B cell (primary cell): ENCODE results near the gene HYOU1. TPM values are rescaled to one million over a fixed set of nuclear protein-coding genes. Genes with fewer than 3 reads are reported as not detected.

Experiments
- ATAC-seq: fragments of 200-7000 bp; cut with Tn5 transposase; one replicate; pipeline ENCODE4 v1.10.0; 2021; ENCODE audit warnings: low read depth, mild to moderate bottlenecking, moderate number of reproducible peaks, moderate library complexity
- CTCF ChIA-PET: fragments of 350-600 bp; sonication (Branson Sonifier 250); formaldehyde crosslinking; loops from one replicate; lab custom pipeline; 2021; ENCODE audit warnings: antibody characterized with exemption, inconsistent platforms; lab: Charles Lee
- POLR2A ChIA-PET: fragments of 350-600 bp; sonication (Branson Sonifier 250); formaldehyde crosslinking; loops from one replicate; lab custom pipeline; 2021; ENCODE audit warnings: antibody characterized with exemption; lab: Charles Lee
- DNase-seq: peaks from one replicate; pipeline ENCODE4 v3.0.0; 2013
- H2AFZ ChIP-seq: 2 replicates; pipeline ENCODE4 v1.6.1; 2012; ENCODE audit warnings: mild to moderate bottlenecking, low read depth, low read length; ENCODE audit not compliant: insufficient read depth, poor library complexity, severe bottlenecking
- H3K27ac ChIP-seq, 2 donors: 1 replicate in 1 of 2; 2 replicates in 1 of 2; pipeline ENCODE4 v1.5.1; 2012 to 2013; ENCODE audit warnings: low read length in 2 of 2, mild to moderate bottlenecking in 2 of 2, moderate library complexity in 1 of 2
- H3K27me3 ChIP-seq, 4 experiments: fragments of 200-600 bp in 1 of 4; sonication (generic) in 1 of 4; replicated peaks in 1 of 4; 1 replicate in 2 of 4; 2 replicates in 2 of 4; pipeline versions ENCODE4 v1.6.1 to v1.7.0; 2013 to 2016; ENCODE audit warnings: low read length in 3 of 4, mild to moderate bottlenecking in 2 of 4, mixed read lengths in 1 of 4, moderate library complexity in 1 of 4; ENCODE audit not compliant: insufficient read depth in 4 of 4, control insufficient read depth in 3 of 4; ENCODE audit errors: control extremely low read depth in 1 of 4
- H3K36me3 ChIP-seq, 2 experiments: replicated peaks in 1 of 2; 1 replicate in 1 of 2; 2 replicates in 1 of 2; pipeline versions ENCODE4 v1.6.1 to v1.7.1; 2013; ENCODE audit warnings: low read length in 1 of 2; ENCODE audit not compliant: insufficient read depth in 2 of 2, control insufficient read depth in 1 of 2; ENCODE audit errors: control extremely low read depth in 1 of 2, extremely low read depth in 1 of 2
- H3K4me1 ChIP-seq, 2 donors: fragments of 200-600 bp in 1 of 2; sonication (generic) in 1 of 2; 1 replicate in 1 of 2; 2 replicates in 1 of 2; pipeline versions ENCODE4 v1.5.1 to v1.6.1; 2013 to 2017; ENCODE audit warnings: low read length in 2 of 2; ENCODE audit not compliant: control insufficient read depth in 2 of 2, insufficient read depth in 2 of 2
- H3K4me2 ChIP-seq: replicated peaks from 2 replicates; pipeline ENCODE3; 2012; ENCODE audit warnings: mild to moderate bottlenecking, low read depth, low read length; ENCODE audit not compliant: poor library complexity, severe bottlenecking
- H3K4me3 ChIP-seq, 5 experiments: fragments of 200-600 bp in 1 of 5; sonication (generic) in 1 of 5; 1 replicate in 3 of 5; 2 replicates in 2 of 5; pipeline versions ENCODE4 v1.5.1 to v1.7.0; 2011 to 2016; ENCODE audit warnings: low read length in 4 of 5, mild to moderate bottlenecking in 4 of 5, low read depth in 2 of 5, control low read depth in 1 of 5, moderate library complexity in 1 of 5; ENCODE audit not compliant: insufficient read depth in 1 of 5; ENCODE audit errors: control extremely low read depth in 1 of 5, extremely low read depth in 1 of 5
- H3K79me2 ChIP-seq: fragments of 200-600 bp; sonication (generic); one replicate; pipeline ENCODE4 v1.6.0; 2016; ENCODE audit warnings: low read length; ENCODE audit not compliant: control insufficient read depth, insufficient read depth
- H3K9ac ChIP-seq: fragments of 200-600 bp; sonication (generic); 2 replicates; pipeline ENCODE4 v1.6.1; 2017; ENCODE audit warnings: mild to moderate bottlenecking, low read length, moderate library complexity
- H3K9me3 ChIP-seq, 3 donors: one replicate each; pipeline versions ENCODE4 v1.6.1 to v1.7.1; 2013; ENCODE audit warnings: low read length in 2 of 3; ENCODE audit not compliant: control insufficient read depth in 2 of 3, insufficient read depth in 1 of 3; ENCODE audit errors: control extremely low read depth in 1 of 3
- H4K20me1 ChIP-seq: 2 replicates; pipeline ENCODE4 v1.6.0; 2012; ENCODE audit warnings: mild to moderate bottlenecking, low read length; ENCODE audit not compliant: insufficient read depth, control insufficient read depth, poor library complexity, severe bottlenecking
- H3K27ac Mint-ChIP-seq: one replicate; pipeline ENCODE4 v1.8.0; 2021; ENCODE audit warnings: mixed read lengths
- H3K27me3 Mint-ChIP-seq: one replicate; pipeline ENCODE4 v1.8.0; 2021; ENCODE audit warnings: mixed read lengths
- H3K4me1 Mint-ChIP-seq: one replicate; pipeline ENCODE4 v1.8.0; 2021; ENCODE audit warnings: mixed read lengths
- H3K4me3 Mint-ChIP-seq: one replicate; pipeline ENCODE4 v1.8.0; 2021; ENCODE audit warnings: mixed read lengths
- H3K9me3 Mint-ChIP-seq: one replicate; pipeline ENCODE4 v1.8.0; 2022; ENCODE audit warnings: mixed read lengths; ENCODE audit not compliant: insufficient read depth
- CTCF ChIP-seq: fragments of 200-600 bp; IDR thresholded peaks from one replicate; pipeline ENCODE4 v1.8.0; 2022; ENCODE audit warnings: antibody characterized with exemption, mild to moderate bottlenecking
- EZH2 ChIP-seq: IDR thresholded peaks from 2 replicates; pipeline ENCODE4 v1.6.1; 2012; ENCODE audit warnings: borderline replicate concordance, low read depth, mild to moderate bottlenecking, moderate library complexity, low read length; ENCODE audit not compliant: insufficient read depth, poor library complexity, severe bottlenecking
- WGBS: methylation state at CpG from one replicate; pipeline ENCODE4 v1.1.5; 2013; ENCODE audit warnings: missing lambda C conversion rate; ENCODE audit not compliant: insufficient coverage; 5-methylcytosine and 5-hydroxymethylcytosine counted together
- intact Hi-C: fragments of 100-400 bp; cut with micrococcal nuclease; formaldehyde crosslinking; loops from one replicate; pipeline ENCODE4 v1.10.0; 2022
- polyA plus RNA-seq: library from polyadenylated mRNA; depleted of rRNA; stranded (reverse); fragments of >200 nt; gene quantifications from 2 replicates; pipeline ENCODE4 v1.2.3, GENCODE V29; 2012
- total RNA-seq, 2 donors: library from RNA; stranded (reverse); fragments of 120-200 nt in 1 of 2; gene quantifications; 1 replicate in 1 of 2; 2 replicates in 1 of 2; pipeline versions ENCODE4 v1.2.3 to v1.2.4, GENCODE V29; 2013 to 2022

Gene HYOU1
- total and polyA plus RNA-seq, 2 donors (not counting 1 experiment from before 2014, with no cell fraction given), result 38.5 to 48.7 TPM

DNA sequence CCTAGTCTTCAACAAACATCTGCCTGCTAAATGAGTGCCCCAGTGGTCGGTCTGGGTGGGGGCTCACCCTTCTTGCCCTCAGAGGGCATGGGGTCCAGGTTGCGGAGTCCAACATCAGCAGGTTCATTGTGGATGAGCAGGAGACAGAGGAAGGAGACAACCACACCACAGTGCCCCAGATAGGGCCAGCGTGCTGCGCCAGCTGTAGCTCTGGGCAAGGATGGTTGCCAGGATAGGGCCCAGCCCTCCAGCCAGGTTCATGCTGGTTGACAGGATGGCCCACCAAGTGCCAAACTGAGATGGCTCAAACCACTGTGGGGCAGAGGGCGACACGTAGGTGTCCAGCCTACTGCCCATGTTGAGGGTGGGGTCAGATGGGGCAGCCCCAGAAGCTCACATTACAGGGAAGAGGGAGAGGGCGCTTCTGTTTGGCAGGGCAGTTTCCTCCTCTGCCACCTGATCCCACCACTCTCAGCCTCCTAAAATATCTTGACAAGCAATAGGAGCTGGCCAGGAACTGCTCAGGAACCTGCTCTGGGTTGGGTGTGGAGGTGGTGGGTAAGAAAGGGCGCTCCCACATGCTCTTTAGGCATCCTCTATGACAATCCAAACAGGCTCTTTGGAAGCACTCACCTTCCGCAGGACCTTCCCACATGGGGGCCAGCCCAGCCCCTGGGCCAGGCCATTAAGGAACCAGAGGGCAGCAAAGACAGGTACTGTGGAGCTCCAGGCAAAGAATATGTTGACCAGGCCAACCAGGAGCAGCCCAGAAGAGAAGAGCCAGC lies 29.3 kb downstream of the HYOU1 start:
- no peak overlapping the region for H3K27ac Mint-ChIP-seq

More for the DNA sequence above, 29.3 kb downstream of the HYOU1 start:
- no peak overlapping the region for H3K4me3 Mint-ChIP-seq
- peaks cover 4 to 30% of the 10 kb centered on the region in 2 experiments for H3K36me3 ChIP-seq
- TF ChIP-seq CTCF (no peak), EZH2 (no peak)
- 98% methylated on average over 6 of the region's 9 CpGs for WGBS
- no peak overlapping the region for H3K27ac ChIP-seq
- no peaks in the 10 kb centered on the region for H3K27me3 ChIP-seq
- H3K9me3 Mint-ChIP-seq, result no peaks in the 10 kb centered on the region
- peaks cover 4 to 10% of the 10 kb centered on the region in 2 donors for H3K4me1 ChIP-seq
- no peak overlapping the region for H3K4me2 ChIP-seq
- CTCF ChIA-PET, result interaction anchor here (1.1 kb wide), 1 partner anchor 17 kb away, joined by 3 read pairs; no protein-coding TSS in a partner anchor
- H3K4me1 Mint-ChIP-seq, result peaks cover 20% of the 10 kb centered on the region
- peaks cover 6% of the 10 kb centered on the region for H4K20me1 ChIP-seq
- H3K9ac ChIP-seq, result no peak overlapping the region
- no peak overlapping the region for H2AFZ ChIP-seq
- no peak overlapping the region for H3K4me3 ChIP-seq
- POLR2A ChIA-PET, result no interaction called here
- H3K79me2 ChIP-seq, result peaks cover 23% of the 10 kb centered on the region
- no peaks in the 10 kb centered on the region for H3K9me3 ChIP-seq
- H3K27me3 Mint-ChIP-seq, result no peaks in the 10 kb centered on the region
- intact Hi-C loops, result no loop called here
- ATAC-seq (no peak), DNase-seq (no peak)
